ENCODE data around the gene RPP40.

RPP40 gene

GRCh38 chr6:4956625-4957024, 47.2 kb downstream of the RPP40 start:
- no peaks in the 10 kb centered on the region for H3K9me3 ChIP-seq (ENCODE audit: control insufficient read depth, insufficient read depth, low read length)

DNA sequence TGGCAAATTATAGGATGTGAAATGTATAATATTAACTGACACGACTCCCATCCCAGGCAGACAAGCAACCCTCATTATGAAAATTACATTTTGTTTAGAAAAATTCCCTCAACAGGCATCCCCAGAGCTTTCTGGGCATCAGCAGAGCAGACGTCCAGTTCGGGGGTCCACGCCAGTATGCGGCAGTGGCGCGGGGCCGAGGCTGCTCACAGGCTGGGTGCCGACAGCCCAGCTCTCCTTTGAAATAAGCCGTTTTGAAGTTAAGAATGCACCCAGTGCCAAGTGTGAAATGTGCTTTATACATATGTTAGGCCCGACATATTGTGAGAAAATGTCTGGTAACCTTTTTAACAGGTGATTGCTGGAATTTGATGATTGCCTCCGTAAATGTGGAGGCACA, 50.4 kb downstream of the RPP40 start:
- H3K4me1 ChIP-seq (ENCODE audit: control insufficient read depth, insufficient read depth, low read length), result peaks cover 17% of the 10 kb centered on the region
- H3K9ac ChIP-seq (ENCODE audit: low read depth, low read length), result no peak overlapping the region
- no peak overlapping the region for H3K27ac ChIP-seq (ENCODE audit: low read depth, low read length)
- peaks cover 57% of the 10 kb centered on the region for H3K36me3 ChIP-seq (ENCODE audit: control insufficient read depth, insufficient read depth, low read length)
- H3K9me3 ChIP-seq (ENCODE audit: control insufficient read depth, insufficient read depth, low read length), result no peaks in the 10 kb centered on the region
- no peaks in the 10 kb centered on the region for H3K27me3 ChIP-seq (ENCODE audit: control insufficient read depth, insufficient read depth, low read length)
- H3K4me3 ChIP-seq (ENCODE audit: low read depth, low read length), result no peak overlapping the region

More at GRCh38 chr6:4956625-4957024, 47.2 kb downstream of the RPP40 start:
- no peaks in the 10 kb centered on the region for H3K27me3 ChIP-seq (ENCODE audit: control insufficient read depth, insufficient read depth, low read length)
- H3K36me3 ChIP-seq (ENCODE audit: control insufficient read depth, insufficient read depth, low read length), result peaks cover 45% of the 10 kb centered on the region
- H3K4me3 ChIP-seq (ENCODE audit: low read depth, low read length), result no peak overlapping the region
- H3K9ac ChIP-seq (ENCODE audit: low read depth, low read length), result no peak overlapping the region
- H3K27ac ChIP-seq (ENCODE audit: low read depth, low read length), result no peak overlapping the region
- peaks cover 16% of the 10 kb centered on the region; the same call in 1 of the 2 replicates for H3K4me1 ChIP-seq (ENCODE audit: control insufficient read depth, insufficient read depth, low read length)

- Histone ChIP-seq H3K27me3 (ENCODE audit: control insufficient read depth, insufficient read depth, low read length) (no peaks in the 10 kb centered on the region), H3K9ac (ENCODE audit: low read depth, low read length) (no peak overlapping the region), H3K4me1 (ENCODE audit: control insufficient read depth, insufficient read depth, low read length) (peaks cover 14% of the 10 kb centered on the region), H3K4me3 (ENCODE audit: low read depth, low read length) (no peak overlapping the region), H3K27ac (ENCODE audit: low read depth, low read length) (no peak overlapping the region), H3K9me3 (ENCODE audit: control insufficient read depth, insufficient read depth, low read length) (no peaks in the 10 kb centered on the region), H3K36me3 (ENCODE audit: control insufficient read depth, insufficient read depth, low read length) (peaks cover 56% of the 10 kb centered on the region)
Observed at GRCh38 chr6:4950836-4951533, 52.9 kb downstream of the RPP40 start.

- H3K36me3 ChIP-seq (ENCODE audit: control insufficient read depth, insufficient read depth, low read length), result peaks cover 56% of the 10 kb centered on the region
- H3K4me3 ChIP-seq (ENCODE audit: low read depth, low read length), result no peak overlapping the region
- peaks cover 14% of the 10 kb centered on the region for H3K4me1 ChIP-seq (ENCODE audit: control insufficient read depth, insufficient read depth, low read length)
- H3K9ac ChIP-seq (ENCODE audit: low read depth, low read length), result no peak overlapping the region
- no peaks in the 10 kb centered on the region for H3K27me3 ChIP-seq (ENCODE audit: control insufficient read depth, insufficient read depth, low read length)
- H3K27ac ChIP-seq (ENCODE audit: low read depth, low read length), result no peak overlapping the region
- no peaks in the 10 kb centered on the region for H3K9me3 ChIP-seq (ENCODE audit: control insufficient read depth, insufficient read depth, low read length)
Observed at GRCh38 chr6:4950076-4950475, 53.8 kb downstream of the RPP40 start.

DNA sequence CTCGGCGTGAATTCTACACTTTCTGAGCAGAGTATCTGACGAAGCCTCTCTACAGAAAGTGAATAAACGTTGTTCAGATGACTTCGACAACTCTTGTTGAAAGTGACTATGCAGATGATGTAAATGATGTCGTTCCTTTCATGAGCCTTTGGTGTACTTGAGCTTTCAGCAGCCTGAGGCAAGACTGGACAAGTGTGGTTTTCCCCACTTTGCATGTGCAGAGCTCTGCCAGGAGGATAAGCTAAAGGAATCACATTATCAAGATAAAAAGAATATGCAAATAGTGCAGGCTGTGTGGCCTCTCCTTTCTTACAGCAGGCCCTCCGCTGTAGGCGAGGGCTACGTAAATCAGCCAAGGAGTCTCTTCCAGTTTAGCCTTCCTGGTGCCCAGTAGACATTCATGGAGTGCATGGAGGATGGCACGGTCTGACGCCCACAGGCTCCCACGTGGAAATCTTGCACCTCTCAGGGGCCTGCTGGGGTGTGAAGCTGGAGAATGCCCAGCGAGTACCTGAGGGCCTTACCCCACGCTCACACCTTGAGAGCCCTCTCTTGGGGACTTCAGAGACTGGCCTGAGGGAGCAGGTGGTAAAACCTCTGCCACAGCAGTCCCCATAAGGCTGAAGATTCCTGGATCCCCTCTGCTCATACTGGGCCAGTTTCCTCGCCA, 54.9 kb downstream of the RPP40 start:
- no peak overlapping the region for H3K4me3 ChIP-seq (ENCODE audit: low read depth, low read length)
- no peak overlapping the region for H3K27ac ChIP-seq (ENCODE audit: low read depth, low read length)
- peaks cover 56% of the 10 kb centered on the region for H3K36me3 ChIP-seq (ENCODE audit: control insufficient read depth, insufficient read depth, low read length)
- no peaks in the 10 kb centered on the region for H3K9me3 ChIP-seq (ENCODE audit: control insufficient read depth, insufficient read depth, low read length)
- H3K9ac ChIP-seq (ENCODE audit: low read depth, low read length), result no peak overlapping the region
- H3K27me3 ChIP-seq (ENCODE audit: control insufficient read depth, insufficient read depth, low read length), result no peaks in the 10 kb centered on the region
- peaks cover 14% of the 10 kb centered on the region for H3K4me1 ChIP-seq (ENCODE audit: control insufficient read depth, insufficient read depth, low read length)

DNA sequence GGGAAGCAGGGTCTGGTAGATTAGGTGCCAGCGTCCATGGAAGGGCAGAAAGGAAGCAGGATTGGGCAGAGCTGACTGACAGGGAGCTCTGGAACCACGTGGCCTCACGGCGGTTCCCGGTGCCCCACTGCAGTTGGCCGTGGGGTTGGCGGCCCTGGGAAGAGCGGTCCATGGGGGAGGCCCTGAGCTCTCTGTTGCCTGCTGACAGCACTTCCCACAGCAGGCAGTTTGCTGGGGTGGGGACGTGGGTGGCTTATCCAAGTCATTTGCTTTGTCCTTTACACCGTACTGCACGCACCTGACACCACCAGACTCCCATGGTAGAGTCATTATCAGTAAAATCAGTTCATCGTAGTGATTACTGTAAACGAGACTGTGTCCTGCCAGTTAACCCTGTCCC, 56.1 kb downstream of the RPP40 start:
- Histone ChIP-seq H3K36me3 (ENCODE audit: control insufficient read depth, insufficient read depth, low read length) (peaks cover 49% of the 10 kb centered on the region), H3K9ac (ENCODE audit: low read depth, low read length) (no peak overlapping the region), H3K4me3 (ENCODE audit: low read depth, low read length) (no peak overlapping the region), H3K9me3 (ENCODE audit: control insufficient read depth, insufficient read depth, low read length) (no peaks in the 10 kb centered on the region), H3K4me1 (ENCODE audit: control insufficient read depth, insufficient read depth, low read length) (peaks cover 18% of the 10 kb centered on the region), H3K27me3 (ENCODE audit: control insufficient read depth, insufficient read depth, low read length) (no peaks in the 10 kb centered on the region), H3K27ac (ENCODE audit: low read depth, low read length) (no peak overlapping the region)

DNA sequence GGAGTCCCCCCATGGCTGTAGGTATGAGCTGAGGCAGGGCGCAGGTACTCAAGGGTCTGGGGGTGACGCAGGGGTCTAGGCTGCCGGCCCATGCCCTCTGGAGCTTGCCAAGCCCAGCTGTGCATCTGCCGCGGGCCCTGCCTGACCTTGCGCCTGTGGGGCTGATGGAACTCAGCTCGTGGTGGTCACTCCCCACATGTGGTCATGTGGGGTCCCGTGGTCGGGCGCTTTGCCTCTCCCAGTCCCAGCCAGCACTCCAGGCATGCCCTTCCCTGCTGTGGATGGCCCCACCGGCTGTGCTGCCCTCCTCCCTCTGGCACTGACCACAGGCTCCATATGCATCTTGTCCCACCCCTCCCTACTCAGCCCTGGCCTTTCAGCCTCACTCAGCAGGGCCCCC, 57.3 kb downstream of the RPP40 start:
- Histone ChIP-seq H3K9me3 (ENCODE audit: control insufficient read depth, insufficient read depth, low read length) (no peaks in the 10 kb centered on the region), H3K27ac (ENCODE audit: low read depth, low read length) (no peak overlapping the region), H3K27me3 (ENCODE audit: control insufficient read depth, insufficient read depth, low read length) (no peaks in the 10 kb centered on the region), H3K9ac (ENCODE audit: low read depth, low read length) (no peak overlapping the region), H3K4me1 (ENCODE audit: control insufficient read depth, insufficient read depth, low read length) (peaks cover 27% of the 10 kb centered on the region), H3K36me3 (ENCODE audit: control insufficient read depth, insufficient read depth, low read length) (peaks cover 40% of the 10 kb centered on the region), H3K4me3 (ENCODE audit: low read depth, low read length) (no peak overlapping the region)

Data from HUES48 (cell line).